HUDEP-2 (cell line): Measurements from ENCODE around the gene SLC40A1.
"Not testable (repeated sequence)": the region's sequence is repeated elsewhere in the genome, so short reads cannot be mapped to it uniquely, and the experiment has no call there.

ENCODE experiments used
- DNase-seq, 76 experiments: peaks; one replicate each; lab custom pipeline; 2025; ENCODE audit not compliant: unreplicated experiment in 76 of 76; lab: John Stamatoyannopoulos, UW

SLC40A1 gene

GRCh38 chr2:189601652-189602051 lies 21.1 kb upstream of the SLC40A1 start:
- DNase-seq, result not testable (repeated sequence)

- no peak for DNase-seq
Measured at GRCh38 chr2:189601043-189601442, 20.5 kb upstream of the SLC40A1 start.

GRCh38 chr2:189599245-189599644 lies 18.7 kb upstream of the SLC40A1 start:
- no peak for DNase-seq

- peak in 3 of 76 experiments; percentile 11 to 26 (median 26) for DNase-seq
Measured at GRCh38 chr2:189595417-189595816, 14.8 kb upstream of the SLC40A1 start.

DNA sequence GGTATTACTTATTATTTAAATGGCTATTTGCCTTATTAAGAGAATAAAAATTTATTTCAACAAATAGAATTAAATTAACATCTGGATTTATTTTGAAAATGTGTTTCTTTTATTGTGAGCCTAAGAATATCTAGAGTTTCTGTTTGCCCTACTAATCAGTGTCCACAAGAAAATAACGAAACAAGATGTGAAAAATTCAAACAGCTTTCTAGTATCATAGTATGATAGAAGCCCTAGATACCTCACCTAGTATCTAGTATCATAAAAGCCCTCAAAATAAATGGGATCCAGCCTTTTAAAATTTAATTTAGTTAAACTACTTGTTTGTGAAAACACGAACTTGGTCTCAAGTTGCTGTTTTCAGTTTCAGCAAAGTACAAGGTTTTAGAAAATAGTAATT lies 13.7 kb upstream of the SLC40A1 start:
- no peak for DNase-seq

GRCh38 chr2:189593115-189593514 lies 12.5 kb upstream of the SLC40A1 start:
- DNase-seq, result no peak

- no peak for DNase-seq
Measured at GRCh38 chr2:189592353-189592984, 11.9 kb upstream of the SLC40A1 start.

DNA sequence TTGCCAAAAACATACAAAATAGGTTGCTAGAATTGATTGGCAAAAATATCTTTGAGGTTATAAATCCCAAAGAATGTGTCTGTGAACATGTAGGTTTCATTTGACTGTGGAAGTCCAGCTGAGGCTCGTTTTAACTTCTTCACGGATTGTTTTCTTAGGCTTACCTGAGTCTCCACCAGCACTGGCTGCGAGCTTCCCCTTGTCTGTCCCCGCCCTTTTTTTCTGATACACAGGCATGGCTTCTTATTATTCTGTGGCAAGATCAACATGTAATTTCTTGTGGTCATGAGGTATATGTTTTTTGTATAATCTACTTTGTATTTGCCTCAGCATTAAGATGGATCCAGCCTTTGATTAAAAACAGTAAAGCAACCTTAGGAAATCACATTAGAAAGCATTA lies 7.2 kb upstream of the SLC40A1 start:
- no peak for DNase-seq

GRCh38 chr2:189585226-189585756 lies 4.7 kb upstream of the SLC40A1 start:
- DNase-seq, result no peak

DNA sequence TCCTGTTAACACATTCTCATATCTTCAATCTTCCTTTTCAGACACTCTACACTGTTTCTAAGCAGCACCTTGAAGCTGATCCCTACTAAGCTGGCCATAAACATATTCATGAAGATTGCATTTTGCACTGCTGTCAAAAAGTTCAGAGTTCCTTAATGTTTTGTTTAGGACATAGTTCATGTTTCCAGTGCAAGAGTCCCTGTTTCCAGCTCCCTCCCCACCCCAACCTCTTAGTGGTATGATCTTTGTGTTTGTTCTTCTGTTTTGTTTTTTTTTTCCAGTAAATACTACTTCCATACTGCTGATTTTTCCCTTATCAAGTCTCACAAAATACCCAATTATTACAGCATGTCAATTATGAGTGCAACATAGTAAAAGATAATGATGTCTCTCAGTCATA lies 4.1 kb upstream of the SLC40A1 start:
- peak in 1 of 76 experiments; percentile 26 for DNase-seq

DNA sequence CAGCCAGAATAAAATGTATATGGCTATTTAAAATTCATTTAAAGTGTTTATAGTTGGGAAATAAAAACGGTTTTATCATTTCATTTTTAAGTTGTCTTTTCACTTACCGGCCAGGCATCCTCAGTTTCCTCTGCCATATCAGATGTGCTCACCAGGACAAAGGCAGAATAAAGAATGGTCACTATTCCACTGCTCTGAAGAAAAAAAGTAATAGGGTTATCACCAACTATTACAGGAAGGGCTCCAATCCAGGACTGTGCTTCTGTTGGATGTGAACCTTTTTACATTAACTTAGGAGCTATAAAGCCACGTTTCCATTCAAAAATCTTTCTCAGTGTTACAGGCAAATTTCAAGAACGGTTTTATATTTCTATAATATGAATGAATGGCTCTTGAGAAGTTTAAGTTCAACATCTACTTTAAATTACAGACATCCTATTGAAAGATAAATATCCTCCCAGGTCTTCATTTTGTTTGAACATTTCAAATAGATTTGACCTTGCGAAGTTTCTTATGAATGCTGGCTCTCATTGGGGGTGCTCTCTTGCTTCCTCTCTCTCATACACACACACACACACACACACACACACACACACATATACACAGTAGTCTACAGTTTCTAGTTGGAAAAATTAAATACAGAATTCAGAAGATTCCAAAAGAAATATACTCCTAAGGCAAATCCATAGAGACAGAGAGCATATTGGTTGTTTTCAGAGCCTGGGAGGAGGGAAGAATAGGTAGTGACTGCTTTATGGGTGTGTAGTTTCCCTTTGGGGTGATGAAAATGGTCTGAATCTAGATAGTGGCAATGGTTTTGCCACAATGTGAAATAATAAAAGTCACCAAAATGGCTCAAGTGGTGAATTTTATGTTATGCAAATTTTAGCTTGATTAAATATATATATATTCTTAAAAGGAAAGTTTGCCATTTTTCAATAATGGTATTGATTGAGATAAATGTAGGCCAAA lies 2.9 kb upstream of the SLC40A1 start:
- peak in 23 of 76 experiments; percentile 4 to 71 (median 34) for DNase-seq

DNA sequence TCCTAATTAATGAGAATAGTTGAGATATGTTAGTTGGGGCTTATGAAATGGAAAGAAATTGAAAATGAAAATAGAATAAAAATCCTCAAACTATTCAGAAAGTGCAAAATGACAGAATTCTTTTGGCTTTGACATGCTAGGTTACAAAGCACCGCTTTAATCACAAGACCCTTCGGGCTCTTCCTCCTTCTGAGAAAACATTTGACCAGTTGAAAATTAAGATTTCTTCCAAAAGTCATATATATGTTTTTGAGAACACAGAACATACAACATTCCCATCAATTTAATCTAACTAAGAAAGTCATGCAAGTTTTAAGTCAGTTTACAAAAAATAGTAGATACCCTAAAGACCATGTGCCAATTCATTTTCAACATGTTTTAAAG lies 2.2 kb upstream of the SLC40A1 start:
- DNase-seq, result peak in 5 of 76 experiments; percentile 14 to 52 (median 37)

- peak in 18 of 76 experiments; percentile 40 to 82 (median 66) for DNase-seq
Measured at GRCh38 chr2:189582140-189582808, 1.7 kb upstream of the SLC40A1 start.

DNA sequence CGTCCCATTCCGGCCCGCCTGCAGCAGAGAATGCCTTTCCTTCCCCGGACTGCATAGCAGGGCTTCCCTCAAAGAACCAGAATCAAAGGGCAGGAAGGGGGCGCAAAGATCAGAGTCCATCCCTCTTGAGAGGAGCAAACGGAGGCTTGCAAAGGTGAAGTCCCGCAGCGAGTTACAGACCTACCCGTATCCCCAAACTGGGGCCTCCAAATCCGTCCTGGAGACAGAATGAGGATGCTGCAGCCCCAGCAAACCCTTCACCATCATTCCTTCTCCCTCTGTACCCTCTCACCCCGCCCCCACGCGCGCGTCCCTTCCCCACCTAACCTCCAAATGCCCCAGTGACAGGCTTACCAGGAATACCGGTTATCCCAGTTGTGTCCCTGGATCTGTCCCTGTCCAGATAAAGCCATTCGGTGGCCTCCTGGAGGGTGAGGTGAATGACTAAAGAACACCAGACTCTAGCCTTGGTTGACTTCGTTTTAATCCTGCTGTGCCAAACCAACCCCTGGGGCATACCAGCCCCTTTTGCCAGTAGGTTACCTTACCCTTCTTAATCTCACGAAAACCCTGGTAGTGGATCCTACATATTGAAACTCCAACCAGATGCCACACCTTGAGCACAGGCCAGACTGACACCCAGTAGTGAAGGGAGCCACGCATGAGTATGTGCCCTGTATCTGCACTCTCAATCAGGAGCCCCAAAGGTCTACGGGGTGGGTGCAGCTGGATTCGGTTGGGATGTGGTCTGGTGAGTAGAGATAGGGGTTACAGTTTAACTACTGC lies 961 bp upstream of the SLC40A1 start:
- peak; percentile 57 to 94 (median 82) for DNase-seq

GRCh38 chr2:189580241-189580651 lies 340 bp downstream of the SLC40A1 start:
- DNase-seq, result peak in 46 of 76 experiments; percentile 15 to 67 (median 42)

DNA sequence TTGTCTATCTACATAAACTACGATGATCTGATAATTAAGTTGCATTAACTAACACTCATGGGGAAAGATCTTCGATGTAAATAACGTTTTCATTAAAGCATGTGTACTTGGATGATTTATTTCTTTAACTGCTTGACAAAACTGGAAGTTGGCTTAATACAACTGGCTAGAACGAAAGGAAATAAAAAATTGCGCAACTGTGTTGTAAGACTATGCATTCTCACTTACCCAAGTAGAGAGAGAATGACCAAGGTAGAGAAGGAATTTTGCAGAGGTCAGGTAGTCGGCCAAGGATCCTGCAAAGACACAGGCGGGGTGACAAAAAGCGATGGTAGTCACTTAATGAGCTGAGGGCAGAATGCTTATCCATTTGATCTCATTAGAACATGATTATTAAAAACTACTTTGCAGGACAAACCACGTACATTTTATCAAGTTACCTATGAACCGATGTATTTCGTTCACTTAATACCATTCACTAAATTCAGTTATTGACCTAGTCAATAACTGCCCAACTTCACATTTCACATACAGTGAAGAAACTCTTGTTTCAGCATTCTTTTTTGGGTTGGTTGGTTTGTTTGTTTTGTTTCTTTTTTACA lies 900 bp downstream of the SLC40A1 start:
- no peak for DNase-seq

- DNase-seq, result no peak
Measured at GRCh38 chr2:189578272-189578950, 2.2 kb downstream of the SLC40A1 start.

DNA sequence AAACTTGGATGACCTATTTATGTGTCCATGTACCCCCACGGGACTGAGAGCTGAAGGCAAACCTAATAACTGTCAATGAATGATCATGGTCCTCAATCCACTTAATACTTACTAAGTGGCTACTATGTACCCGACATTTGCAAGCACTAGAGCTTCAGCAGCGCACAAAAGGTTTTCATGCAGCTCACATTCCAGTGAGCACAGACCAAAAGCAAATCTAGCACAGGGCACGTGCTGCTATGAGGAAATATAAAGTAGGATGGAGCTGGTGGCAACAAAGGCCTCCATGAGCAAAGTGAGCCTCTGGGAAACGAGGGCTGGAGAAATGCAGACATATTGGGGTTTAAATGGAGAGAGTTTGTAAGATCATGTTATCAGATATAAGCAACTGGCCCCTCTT lies 3.5 kb downstream of the SLC40A1 start:
- no peak for DNase-seq

GRCh38 chr2:189576396-189576795 lies 4.2 kb downstream of the SLC40A1 start:
- DNase-seq, result no peak
